ENCODE results near the gene GPHN. TPM values are rescaled to one million over a fixed set of nuclear protein-coding genes. Genes with fewer than 3 reads are reported as not detected.

GPHN gene
- total RNA-seq, 1 donor from 2014 or later, result 9.4 TPM

- H3K4me1 ChIP-seq (ENCODE audit: control insufficient read depth in 3 of 3, insufficient read depth in 3 of 3, low read length in 3 of 3), result no peaks in the 10 kb centered on the region
- no peak overlapping the region for H3K27ac ChIP-seq (ENCODE audit: low read depth, low read length)
- no peaks in the 10 kb centered on the region for H3K27me3 ChIP-seq (ENCODE audit: control insufficient read depth in 3 of 3, insufficient read depth in 3 of 3, low read length in 3 of 3)
- H3K9ac ChIP-seq (ENCODE audit: low read depth in 1 of 3, low read length in 3 of 3), result no peak overlapping the region
- no peak overlapping the region for H3K4me3 ChIP-seq (ENCODE audit: low read length in 3 of 3)
- no peaks in the 10 kb centered on the region for H3K9me3 ChIP-seq (ENCODE audit: control insufficient read depth in 3 of 3, low read length in 3 of 3)
- no peaks in the 10 kb centered on the region for H3K36me3 ChIP-seq (ENCODE audit: control insufficient read depth in 3 of 3, insufficient read depth in 3 of 3, low read length in 3 of 3)
Measured at GRCh38 chr14:66853311-66853710, 345.4 kb downstream of the GPHN start.

- H3K9me3 ChIP-seq (ENCODE audit: control insufficient read depth in 3 of 3, low read length in 3 of 3), result no peaks in the 10 kb centered on the region
- H3K27ac ChIP-seq (ENCODE audit: low read depth, low read length), result no peak overlapping the region
Measured at GRCh38 chr14:66857867-66858266, 349.9 kb downstream of the GPHN start.

GRCh38 chr14:66859063-66859671 lies 351.2 kb downstream of the GPHN start:
- H3K4me3 ChIP-seq (ENCODE audit: low read length in 3 of 3), result no peak overlapping the region
- H3K9ac ChIP-seq (ENCODE audit: low read depth in 1 of 3, low read length in 3 of 3), result no peak overlapping the region
- H3K36me3 ChIP-seq (ENCODE audit: control insufficient read depth in 3 of 3, insufficient read depth in 3 of 3, low read length in 3 of 3), result no peaks in the 10 kb centered on the region
- H3K9me3 ChIP-seq (ENCODE audit: control insufficient read depth in 3 of 3, low read length in 3 of 3), result no peaks in the 10 kb centered on the region
- no peak overlapping the region for H3K27ac ChIP-seq (ENCODE audit: low read depth, low read length)
- no peaks in the 10 kb centered on the region for H3K4me1 ChIP-seq (ENCODE audit: control insufficient read depth in 3 of 3, insufficient read depth in 3 of 3, low read length in 3 of 3)
- H3K27me3 ChIP-seq (ENCODE audit: control insufficient read depth in 3 of 3, insufficient read depth in 3 of 3, low read length in 3 of 3), result no peaks in the 10 kb centered on the region

More at GRCh38 chr14:66857867-66858266, 349.9 kb downstream of the GPHN start:
- no peak overlapping the region for H3K9ac ChIP-seq (ENCODE audit: low read depth in 1 of 3, low read length in 3 of 3)
- H3K4me3 ChIP-seq (ENCODE audit: low read length in 3 of 3), result no peak overlapping the region
- no peaks in the 10 kb centered on the region for H3K4me1 ChIP-seq (ENCODE audit: control insufficient read depth in 3 of 3, insufficient read depth in 3 of 3, low read length in 3 of 3)
- H3K27me3 ChIP-seq (ENCODE audit: control insufficient read depth in 3 of 3, insufficient read depth in 3 of 3, low read length in 3 of 3), result no peaks in the 10 kb centered on the region
- H3K36me3 ChIP-seq (ENCODE audit: control insufficient read depth in 3 of 3, insufficient read depth in 3 of 3, low read length in 3 of 3), result no peaks in the 10 kb centered on the region

GRCh38 chr14:66881596-66881995 lies 373.6 kb downstream of the GPHN start:
- Histone ChIP-seq H3K27me3 (ENCODE audit: control insufficient read depth in 3 of 3, insufficient read depth in 3 of 3, low read length in 3 of 3) (no peaks in the 10 kb centered on the region), H3K9ac (ENCODE audit: low read depth in 1 of 3, low read length in 3 of 3) (no peak overlapping the region)

GRCh38 chr14:66884149-66884548 lies 376.2 kb downstream of the GPHN start:
- no peaks in the 10 kb centered on the region for H3K27me3 ChIP-seq (ENCODE audit: control insufficient read depth in 3 of 3, insufficient read depth in 3 of 3, low read length in 3 of 3)
- H3K36me3 ChIP-seq (ENCODE audit: control insufficient read depth in 3 of 3, insufficient read depth in 3 of 3, low read length in 3 of 3), result no peaks in the 10 kb centered on the region
- no peak overlapping the region for H3K27ac ChIP-seq (ENCODE audit: low read depth, low read length)
- H3K4me3 ChIP-seq (ENCODE audit: low read length in 3 of 3), result no peak overlapping the region
- H3K9ac ChIP-seq (ENCODE audit: low read depth in 1 of 3, low read length in 3 of 3), result no peak overlapping the region
- H3K9me3 ChIP-seq (ENCODE audit: control insufficient read depth in 3 of 3, low read length in 3 of 3), result no peaks in the 10 kb centered on the region
- H3K4me1 ChIP-seq (ENCODE audit: control insufficient read depth in 3 of 3, insufficient read depth in 3 of 3, low read length in 3 of 3), result no peaks in the 10 kb centered on the region

More at GRCh38 chr14:66881596-66881995, 373.6 kb downstream of the GPHN start:
- no peaks in the 10 kb centered on the region for H3K36me3 ChIP-seq (ENCODE audit: control insufficient read depth in 3 of 3, insufficient read depth in 3 of 3, low read length in 3 of 3)
- H3K4me3 ChIP-seq (ENCODE audit: low read length in 3 of 3), result no peak overlapping the region
- no peaks in the 10 kb centered on the region for H3K9me3 ChIP-seq (ENCODE audit: control insufficient read depth in 3 of 3, low read length in 3 of 3)
- no peaks in the 10 kb centered on the region for H3K4me1 ChIP-seq (ENCODE audit: control insufficient read depth in 3 of 3, insufficient read depth in 3 of 3, low read length in 3 of 3)
- H3K27ac ChIP-seq (ENCODE audit: low read depth, low read length), result no peak overlapping the region

- Histone ChIP-seq H3K36me3 (ENCODE audit: control insufficient read depth in 3 of 3, insufficient read depth in 3 of 3, low read length in 3 of 3) (no peaks in the 10 kb centered on the region), H3K9ac (ENCODE audit: low read depth in 1 of 3, low read length in 3 of 3) (no peak overlapping the region), H3K27me3 (ENCODE audit: control insufficient read depth in 3 of 3, insufficient read depth in 3 of 3, low read length in 3 of 3) (no peaks in the 10 kb centered on the region), H3K27ac (ENCODE audit: low read depth, low read length) (no peak overlapping the region), H3K9me3 (ENCODE audit: control insufficient read depth in 3 of 3, low read length in 3 of 3) (peaks cover 0 to 2% (median 0%) of the 10 kb centered on the region in 3 donors), H3K4me1 (ENCODE audit: control insufficient read depth in 3 of 3, insufficient read depth in 3 of 3, low read length in 3 of 3) (no peaks in the 10 kb centered on the region), H3K4me3 (ENCODE audit: low read length in 3 of 3) (no peak overlapping the region)
Measured at GRCh38 chr14:66900719-66901118, 392.8 kb downstream of the GPHN start.

- no peak overlapping the region for H3K27ac ChIP-seq (ENCODE audit: low read depth, low read length)
- no peak overlapping the region for H3K9ac ChIP-seq (ENCODE audit: low read depth in 1 of 3, low read length in 3 of 3)
- no peak overlapping the region for H3K4me3 ChIP-seq (ENCODE audit: low read length in 3 of 3)
- H3K9me3 ChIP-seq (ENCODE audit: control insufficient read depth in 3 of 3, low read length in 3 of 3), result no peaks in the 10 kb centered on the region
- H3K27me3 ChIP-seq (ENCODE audit: control insufficient read depth in 3 of 3, insufficient read depth in 3 of 3, low read length in 3 of 3), result no peaks in the 10 kb centered on the region
- H3K36me3 ChIP-seq (ENCODE audit: control insufficient read depth in 3 of 3, insufficient read depth in 3 of 3, low read length in 3 of 3), result no peaks in the 10 kb centered on the region
- no peaks in the 10 kb centered on the region for H3K4me1 ChIP-seq (ENCODE audit: control insufficient read depth in 3 of 3, insufficient read depth in 3 of 3, low read length in 3 of 3)
Measured at GRCh38 chr14:66910311-66910840, 402.4 kb downstream of the GPHN start.

- Histone ChIP-seq H3K27me3 (ENCODE audit: control insufficient read depth in 3 of 3, insufficient read depth in 3 of 3, low read length in 3 of 3) (no peaks in the 10 kb centered on the region), H3K4me1 (ENCODE audit: control insufficient read depth in 3 of 3, insufficient read depth in 3 of 3, low read length in 3 of 3) (no peaks in the 10 kb centered on the region), H3K9me3 (ENCODE audit: control insufficient read depth in 3 of 3, low read length in 3 of 3) (no peaks in the 10 kb centered on the region), H3K4me3 (ENCODE audit: low read length in 3 of 3) (no peak overlapping the region), H3K9ac (ENCODE audit: low read depth in 1 of 3, low read length in 3 of 3) (no peak overlapping the region), H3K27ac (ENCODE audit: low read depth, low read length) (no peak overlapping the region), H3K36me3 (ENCODE audit: control insufficient read depth in 3 of 3, insufficient read depth in 3 of 3, low read length in 3 of 3) (peaks cover 0 to 11% (median 2%) of the 10 kb centered on the region in 3 donors)
Measured at GRCh38 chr14:66916421-66916820, 408.5 kb downstream of the GPHN start.

- Histone ChIP-seq H3K9ac (ENCODE audit: low read depth in 1 of 3, low read length in 3 of 3) (no peak overlapping the region), H3K27ac (ENCODE audit: low read depth, low read length) (no peak overlapping the region), H3K9me3 (ENCODE audit: control insufficient read depth in 3 of 3, low read length in 3 of 3) (no peaks in the 10 kb centered on the region), H3K4me3 (ENCODE audit: low read length in 3 of 3) (no peak overlapping the region), H3K27me3 (ENCODE audit: control insufficient read depth in 3 of 3, insufficient read depth in 3 of 3, low read length in 3 of 3) (no peaks in the 10 kb centered on the region), H3K36me3 (ENCODE audit: control insufficient read depth in 3 of 3, insufficient read depth in 3 of 3, low read length in 3 of 3) (peaks cover 2 to 21% (median 9%) of the 10 kb centered on the region in 3 donors), H3K4me1 (ENCODE audit: control insufficient read depth in 3 of 3, insufficient read depth in 3 of 3, low read length in 3 of 3) (no peaks in the 10 kb centered on the region)
Measured at GRCh38 chr14:66918527-66918926, 410.6 kb downstream of the GPHN start.

- Histone ChIP-seq H3K9ac (ENCODE audit: low read depth in 1 of 3, low read length in 3 of 3) (no peak overlapping the region), H3K4me1 (ENCODE audit: control insufficient read depth in 3 of 3, insufficient read depth in 3 of 3, low read length in 3 of 3) (no peaks in the 10 kb centered on the region), H3K27me3 (ENCODE audit: control insufficient read depth in 3 of 3, insufficient read depth in 3 of 3, low read length in 3 of 3) (no peaks in the 10 kb centered on the region), H3K27ac (ENCODE audit: low read depth, low read length) (no peak overlapping the region), H3K36me3 (ENCODE audit: control insufficient read depth in 3 of 3, insufficient read depth in 3 of 3, low read length in 3 of 3) (peaks cover 6 to 28% (median 9%) of the 10 kb centered on the region in 3 donors), H3K4me3 (ENCODE audit: low read length in 3 of 3) (no peak overlapping the region), H3K9me3 (ENCODE audit: control insufficient read depth in 3 of 3, low read length in 3 of 3) (no peaks in the 10 kb centered on the region)
Measured at GRCh38 chr14:66920196-66920595, 412.2 kb downstream of the GPHN start.
